GM12878 (cell line): ENCODE data around the gene CCDC107.

Experiments
- CEBPB ChIP-seq, 2 experiments: fragments of 150-350 bp in 1 of 2; IDR thresholded peaks; 2 replicates each; pipeline ENCODE4 v1.6.1; 2012 to 2014; ENCODE audit warnings: low read depth in 2 of 2, low read length in 2 of 2, borderline replicate concordance in 1 of 2, inconsistent platforms in 1 of 2
- RFX5 ChIP-seq: IDR thresholded peaks from 2 replicates; pipeline ENCODE4 v1.6.1; 2011; ENCODE audit warnings: low read depth, low read length, improper control_type of control experiment
- SMAD1 ChIP-seq: fragments of 450-650 bp; IDR thresholded peaks from 2 replicates; pipeline ENCODE4 v1.6.1; 2018; ENCODE audit warnings: mild to moderate bottlenecking, low read depth; ENCODE audit not compliant: partially characterized antibody
- SUPT20H ChIP-seq: IDR thresholded peaks from 2 replicates; pipeline ENCODE4 v1.6.1; 2011; ENCODE audit warnings: low read depth, mild to moderate bottlenecking, low read length, moderate library complexity, borderline replicate concordance; ENCODE audit not compliant: control insufficient read depth
- TF ChIP-seq, protein P1 (sequence below): IDR thresholded peaks from 2 replicates; pipeline ENCODE4 v1.6.1; 2012; ENCODE audit warnings: low read length, inconsistent platforms
- TF ChIP-seq, protein P2 (sequence below), 3 experiments: IDR thresholded peaks in 2 of 3; conservative IDR thresholded peaks in 1 of 3; 2 replicates each; pipeline ENCODE4 v1.5.1; 2011; ENCODE audit warnings: low read depth in 3 of 3, low read length in 3 of 3, mild to moderate bottlenecking in 3 of 3, control low read depth in 2 of 3, moderate library complexity in 2 of 3, inconsistent platforms in 1 of 3, mixed read lengths in 1 of 3; ENCODE audit not compliant: control insufficient read depth in 2 of 3, insufficient read depth in 1 of 3; ENCODE audit errors: extremely low read depth in 1 of 3

DNA sequence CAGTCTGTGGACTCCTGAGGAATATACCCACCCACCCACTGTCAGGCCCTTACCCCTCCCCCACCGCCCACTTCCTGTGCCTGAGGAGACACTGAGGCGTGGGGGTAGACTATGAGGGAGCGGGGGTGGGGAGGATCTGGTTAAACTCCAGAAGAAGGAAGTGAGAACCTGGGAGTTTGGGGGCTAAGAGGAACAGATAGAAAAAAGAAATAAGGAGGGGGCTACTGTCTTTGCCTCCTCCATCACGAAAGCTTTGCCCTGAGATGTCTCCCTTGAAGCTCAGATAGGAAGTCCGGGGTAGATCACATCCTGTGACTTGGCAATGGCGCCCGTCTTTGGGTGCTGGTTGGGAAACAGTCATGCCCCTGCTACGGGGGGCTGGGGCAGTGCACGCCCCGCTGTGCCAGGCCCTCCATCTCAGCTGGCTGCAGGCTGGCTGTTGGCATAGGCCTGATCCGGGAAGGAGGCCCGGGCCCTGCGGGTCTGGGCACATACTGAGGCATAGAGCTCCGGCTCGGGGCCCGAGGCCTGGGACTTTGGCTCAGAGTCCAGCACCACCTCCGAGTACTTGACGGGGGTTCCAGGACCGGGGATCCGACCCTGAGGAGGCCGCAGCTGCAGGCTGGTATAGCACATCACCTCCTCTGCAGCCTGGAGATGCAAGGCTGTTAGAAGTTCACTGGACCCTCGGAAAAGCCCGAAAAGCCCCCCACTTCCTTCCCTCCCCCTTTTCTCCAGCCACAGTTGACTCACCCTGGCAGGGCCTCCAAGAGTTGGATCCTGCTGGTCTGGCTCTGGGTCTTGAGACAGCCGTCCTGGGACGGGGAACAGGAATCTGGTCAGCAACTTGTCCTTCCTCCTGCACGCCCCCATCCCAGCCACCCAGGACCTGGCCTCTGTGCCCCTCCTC, 8.4 kb upstream of the CCDC107 start:
- no peak for TF ChIP-seq SUPT20H
- no peak for TF ChIP-seq SMAD1
- TF ChIP-seq, protein P1, sequence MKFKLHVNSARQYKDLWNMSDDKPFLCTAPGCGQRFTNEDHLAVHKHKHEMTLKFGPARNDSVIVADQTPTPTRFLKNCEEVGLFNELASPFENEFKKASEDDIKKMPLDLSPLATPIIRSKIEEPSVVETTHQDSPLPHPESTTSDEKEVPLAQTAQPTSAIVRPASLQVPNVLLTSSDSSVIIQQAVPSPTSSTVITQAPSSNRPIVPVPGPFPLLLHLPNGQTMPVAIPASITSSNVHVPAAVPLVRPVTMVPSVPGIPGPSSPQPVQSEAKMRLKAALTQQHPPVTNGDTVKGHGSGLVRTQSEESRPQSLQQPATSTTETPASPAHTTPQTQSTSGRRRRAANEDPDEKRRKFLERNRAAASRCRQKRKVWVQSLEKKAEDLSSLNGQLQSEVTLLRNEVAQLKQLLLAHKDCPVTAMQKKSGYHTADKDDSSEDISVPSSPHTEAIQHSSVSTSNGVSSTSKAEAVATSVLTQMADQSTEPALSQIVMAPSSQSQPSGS: no peak
- TF ChIP-seq CEBPB (IDR thresholded peaks at IDR 0.05; ENCODE audit: borderline replicate concordance in 1 of 2, low read depth in 2 of 2, low read length in 2 of 2): no peak
- TF ChIP-seq, protein P2, sequence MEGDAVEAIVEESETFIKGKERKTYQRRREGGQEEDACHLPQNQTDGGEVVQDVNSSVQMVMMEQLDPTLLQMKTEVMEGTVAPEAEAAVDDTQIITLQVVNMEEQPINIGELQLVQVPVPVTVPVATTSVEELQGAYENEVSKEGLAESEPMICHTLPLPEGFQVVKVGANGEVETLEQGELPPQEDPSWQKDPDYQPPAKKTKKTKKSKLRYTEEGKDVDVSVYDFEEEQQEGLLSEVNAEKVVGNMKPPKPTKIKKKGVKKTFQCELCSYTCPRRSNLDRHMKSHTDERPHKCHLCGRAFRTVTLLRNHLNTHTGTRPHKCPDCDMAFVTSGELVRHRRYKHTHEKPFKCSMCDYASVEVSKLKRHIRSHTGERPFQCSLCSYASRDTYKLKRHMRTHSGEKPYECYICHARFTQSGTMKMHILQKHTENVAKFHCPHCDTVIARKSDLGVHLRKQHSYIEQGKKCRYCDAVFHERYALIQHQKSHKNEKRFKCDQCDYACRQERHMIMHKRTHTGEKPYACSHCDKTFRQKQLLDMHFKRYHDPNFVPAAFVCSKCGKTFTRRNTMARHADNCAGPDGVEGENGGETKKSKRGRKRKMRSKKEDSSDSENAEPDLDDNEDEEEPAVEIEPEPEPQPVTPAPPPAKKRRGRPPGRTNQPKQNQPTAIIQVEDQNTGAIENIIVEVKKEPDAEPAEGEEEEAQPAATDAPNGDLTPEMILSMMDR (IDR thresholded peaks at IDR 0.05 in 2 of 3, conservative IDR thresholded peaks at IDR 0.05 in 1 of 3; ENCODE audit: control insufficient read depth in 2 of 3, extremely low read depth in 1 of 3, insufficient read depth in 1 of 3, low read depth in 3 of 3, low read length in 3 of 3): no peak
- 0 out of 2 replicates have a peak, but pooled peaks have one; percentile 11 for TF ChIP-seq RFX5
